Loucy (cell line): ENCODE measurements around the gene USP25.

Experiments used
- EZH2phosphoT487 ChIP-seq: fragments of 200-600 bp; IDR thresholded peaks from 2 replicates; pipeline ENCODE4 v1.6.1; 2018; ENCODE audit warnings: antibody characterized with exemption, mild to moderate bottlenecking, moderate library complexity, borderline replicate concordance
- TF ChIP-seq, protein P1 (sequence below): fragments of 200-600 bp; sonication (generic); conservative IDR thresholded peaks from 2 replicates; pipeline ENCODE4 v1.5.1; 2014; ENCODE audit warnings: mild to moderate bottlenecking, antibody characterized with exemption, low read length

- TF ChIP-seq, protein P1, sequence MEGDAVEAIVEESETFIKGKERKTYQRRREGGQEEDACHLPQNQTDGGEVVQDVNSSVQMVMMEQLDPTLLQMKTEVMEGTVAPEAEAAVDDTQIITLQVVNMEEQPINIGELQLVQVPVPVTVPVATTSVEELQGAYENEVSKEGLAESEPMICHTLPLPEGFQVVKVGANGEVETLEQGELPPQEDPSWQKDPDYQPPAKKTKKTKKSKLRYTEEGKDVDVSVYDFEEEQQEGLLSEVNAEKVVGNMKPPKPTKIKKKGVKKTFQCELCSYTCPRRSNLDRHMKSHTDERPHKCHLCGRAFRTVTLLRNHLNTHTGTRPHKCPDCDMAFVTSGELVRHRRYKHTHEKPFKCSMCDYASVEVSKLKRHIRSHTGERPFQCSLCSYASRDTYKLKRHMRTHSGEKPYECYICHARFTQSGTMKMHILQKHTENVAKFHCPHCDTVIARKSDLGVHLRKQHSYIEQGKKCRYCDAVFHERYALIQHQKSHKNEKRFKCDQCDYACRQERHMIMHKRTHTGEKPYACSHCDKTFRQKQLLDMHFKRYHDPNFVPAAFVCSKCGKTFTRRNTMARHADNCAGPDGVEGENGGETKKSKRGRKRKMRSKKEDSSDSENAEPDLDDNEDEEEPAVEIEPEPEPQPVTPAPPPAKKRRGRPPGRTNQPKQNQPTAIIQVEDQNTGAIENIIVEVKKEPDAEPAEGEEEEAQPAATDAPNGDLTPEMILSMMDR = no peak
- TF ChIP-seq EZH2phosphoT487 = no peak
These were observed 166.7 kb downstream of the USP25 start for GRCh38 chr21:15896501-15896900.
